Measurements from ENCODE around the gene FBXO27. TPM values are rescaled to one million over a fixed set of nuclear protein-coding genes. Genes with fewer than 3 reads are reported as not detected.

Gene FBXO27
- total and polyA plus RNA-seq, 2 experiments from 2014 or later, result 6.2 to 13.7 TPM

DNA sequence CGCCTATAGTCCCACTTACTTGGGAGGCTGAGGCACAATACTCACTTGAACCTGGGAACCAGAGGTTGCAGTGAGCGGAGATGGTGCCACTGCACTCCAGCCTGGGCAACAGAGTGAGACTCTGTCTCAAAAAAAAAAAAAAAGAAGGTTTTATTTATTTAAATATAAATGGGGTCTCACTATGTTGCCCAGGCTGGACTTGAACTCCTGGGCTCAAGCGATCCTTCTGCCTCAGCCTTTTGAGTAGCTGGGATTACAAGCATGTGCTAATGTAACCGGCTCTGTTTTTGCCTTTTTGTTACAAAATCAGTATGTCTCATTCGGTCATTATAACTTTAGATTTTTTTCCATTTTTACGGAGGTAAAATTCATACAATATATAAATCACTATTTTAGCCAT, 24.2 kb downstream of the FBXO27 start (continued):
- TF ChIP-seq JUNB (IDR thresholded peaks at IDR 0.05; ENCODE audit: unreplicated experiment) (no peak), NANOG (IDR thresholded peaks at IDR 0.05; ENCODE audit: borderline replicate concordance) (no peak), CREB1 (CRISPR knock-in tag; IDR thresholded peaks at IDR 0.05; ENCODE audit: low read depth) (no peak), REST (IDR thresholded peaks at IDR 0.05; ENCODE audit: unreplicated experiment) (no peak), EZH2phosphoT487 (IDR thresholded peaks at IDR 0.05; ENCODE audit: unreplicated experiment) (no peak), POLR2AphosphoS5 (IDR thresholded peaks at IDR 0.05; ENCODE audit: low read depth) (no peak)

DNA sequence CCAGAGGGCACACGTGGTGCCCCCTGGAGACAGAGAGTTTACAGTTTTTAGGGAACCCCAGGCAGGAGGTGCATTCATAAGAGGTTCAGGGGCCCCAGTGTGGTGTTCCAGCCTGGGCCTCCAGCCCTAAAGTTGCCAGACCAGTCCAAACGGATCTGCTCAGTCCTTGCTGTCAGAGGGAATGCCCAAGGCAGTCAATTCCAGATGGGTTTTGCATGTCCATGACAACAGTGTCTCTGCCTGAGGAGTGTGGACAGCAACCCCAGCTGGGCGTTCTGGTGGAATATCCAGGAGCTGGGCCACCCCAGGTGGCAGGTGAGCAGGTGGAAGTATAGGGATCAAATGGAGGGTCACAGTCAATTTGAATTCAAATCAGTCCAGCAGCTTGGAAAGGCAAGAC, 25.3 kb downstream of the FBXO27 start:
- no peak overlapping the region for H3K4me3 ChIP-seq
- DNase-seq (ENCODE audit: low spot score), result peak; percentile 13
- H3K27ac ChIP-seq (ENCODE audit: low read depth), result no peak overlapping the region
- Mint-ChIP-seq H3K9me3 (no peaks in the 10 kb centered on the region), H3K36me3 (ENCODE audit: low read depth) (no peaks in the 10 kb centered on the region), H3K4me1 (peaks cover 2% of the 10 kb centered on the region; the same call in 2 of the 3 replicates), H3K27ac (no peak overlapping the region), H3K27me3 (ENCODE audit: insufficient read depth, low read depth, poor library complexity) (no peaks in the 10 kb centered on the region), H3K4me3 (no peak overlapping the region)
- H4K20me1 ChIP-seq (replicated peaks; ENCODE audit: insufficient read depth), result no peaks in the 10 kb centered on the region
- no peaks in the 10 kb centered on the region for H3K4me1 ChIP-seq (ENCODE audit: insufficient read depth)
- no peaks in the 10 kb centered on the region for H3K79me2 ChIP-seq (replicated peaks; ENCODE audit: insufficient read depth)
- no peaks in the 10 kb centered on the region for H3K36me3 ChIP-seq (ENCODE audit: insufficient read depth)
- no peak overlapping the region for H2AFZ ChIP-seq
- ATAC-seq, result peak; percentile 43; the same call in 2 of the 3 replicates
- H3K27me3 ChIP-seq (ENCODE audit: insufficient read depth), result no peaks in the 10 kb centered on the region
- no peaks in the 10 kb centered on the region for H3F3A ChIP-seq (replicated peaks; ENCODE audit: low read depth)
- no peak overlapping the region for H3K4me2 ChIP-seq
- no peaks in the 10 kb centered on the region for H3K9me2 ChIP-seq (ENCODE audit: insufficient read depth)
- TF ChIP-seq POLR2AphosphoS5 (IDR thresholded peaks at IDR 0.05; ENCODE audit: low read depth), result no peak
- TF ChIP-seq, protein P1, sequence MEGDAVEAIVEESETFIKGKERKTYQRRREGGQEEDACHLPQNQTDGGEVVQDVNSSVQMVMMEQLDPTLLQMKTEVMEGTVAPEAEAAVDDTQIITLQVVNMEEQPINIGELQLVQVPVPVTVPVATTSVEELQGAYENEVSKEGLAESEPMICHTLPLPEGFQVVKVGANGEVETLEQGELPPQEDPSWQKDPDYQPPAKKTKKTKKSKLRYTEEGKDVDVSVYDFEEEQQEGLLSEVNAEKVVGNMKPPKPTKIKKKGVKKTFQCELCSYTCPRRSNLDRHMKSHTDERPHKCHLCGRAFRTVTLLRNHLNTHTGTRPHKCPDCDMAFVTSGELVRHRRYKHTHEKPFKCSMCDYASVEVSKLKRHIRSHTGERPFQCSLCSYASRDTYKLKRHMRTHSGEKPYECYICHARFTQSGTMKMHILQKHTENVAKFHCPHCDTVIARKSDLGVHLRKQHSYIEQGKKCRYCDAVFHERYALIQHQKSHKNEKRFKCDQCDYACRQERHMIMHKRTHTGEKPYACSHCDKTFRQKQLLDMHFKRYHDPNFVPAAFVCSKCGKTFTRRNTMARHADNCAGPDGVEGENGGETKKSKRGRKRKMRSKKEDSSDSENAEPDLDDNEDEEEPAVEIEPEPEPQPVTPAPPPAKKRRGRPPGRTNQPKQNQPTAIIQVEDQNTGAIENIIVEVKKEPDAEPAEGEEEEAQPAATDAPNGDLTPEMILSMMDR (conservative IDR thresholded peaks at IDR 0.05; ENCODE audit: low read depth in 2 of 2), result no peak
- TF ChIP-seq JUNB (IDR thresholded peaks at IDR 0.05; ENCODE audit: unreplicated experiment), result no peak
- TF ChIP-seq, protein P2, sequence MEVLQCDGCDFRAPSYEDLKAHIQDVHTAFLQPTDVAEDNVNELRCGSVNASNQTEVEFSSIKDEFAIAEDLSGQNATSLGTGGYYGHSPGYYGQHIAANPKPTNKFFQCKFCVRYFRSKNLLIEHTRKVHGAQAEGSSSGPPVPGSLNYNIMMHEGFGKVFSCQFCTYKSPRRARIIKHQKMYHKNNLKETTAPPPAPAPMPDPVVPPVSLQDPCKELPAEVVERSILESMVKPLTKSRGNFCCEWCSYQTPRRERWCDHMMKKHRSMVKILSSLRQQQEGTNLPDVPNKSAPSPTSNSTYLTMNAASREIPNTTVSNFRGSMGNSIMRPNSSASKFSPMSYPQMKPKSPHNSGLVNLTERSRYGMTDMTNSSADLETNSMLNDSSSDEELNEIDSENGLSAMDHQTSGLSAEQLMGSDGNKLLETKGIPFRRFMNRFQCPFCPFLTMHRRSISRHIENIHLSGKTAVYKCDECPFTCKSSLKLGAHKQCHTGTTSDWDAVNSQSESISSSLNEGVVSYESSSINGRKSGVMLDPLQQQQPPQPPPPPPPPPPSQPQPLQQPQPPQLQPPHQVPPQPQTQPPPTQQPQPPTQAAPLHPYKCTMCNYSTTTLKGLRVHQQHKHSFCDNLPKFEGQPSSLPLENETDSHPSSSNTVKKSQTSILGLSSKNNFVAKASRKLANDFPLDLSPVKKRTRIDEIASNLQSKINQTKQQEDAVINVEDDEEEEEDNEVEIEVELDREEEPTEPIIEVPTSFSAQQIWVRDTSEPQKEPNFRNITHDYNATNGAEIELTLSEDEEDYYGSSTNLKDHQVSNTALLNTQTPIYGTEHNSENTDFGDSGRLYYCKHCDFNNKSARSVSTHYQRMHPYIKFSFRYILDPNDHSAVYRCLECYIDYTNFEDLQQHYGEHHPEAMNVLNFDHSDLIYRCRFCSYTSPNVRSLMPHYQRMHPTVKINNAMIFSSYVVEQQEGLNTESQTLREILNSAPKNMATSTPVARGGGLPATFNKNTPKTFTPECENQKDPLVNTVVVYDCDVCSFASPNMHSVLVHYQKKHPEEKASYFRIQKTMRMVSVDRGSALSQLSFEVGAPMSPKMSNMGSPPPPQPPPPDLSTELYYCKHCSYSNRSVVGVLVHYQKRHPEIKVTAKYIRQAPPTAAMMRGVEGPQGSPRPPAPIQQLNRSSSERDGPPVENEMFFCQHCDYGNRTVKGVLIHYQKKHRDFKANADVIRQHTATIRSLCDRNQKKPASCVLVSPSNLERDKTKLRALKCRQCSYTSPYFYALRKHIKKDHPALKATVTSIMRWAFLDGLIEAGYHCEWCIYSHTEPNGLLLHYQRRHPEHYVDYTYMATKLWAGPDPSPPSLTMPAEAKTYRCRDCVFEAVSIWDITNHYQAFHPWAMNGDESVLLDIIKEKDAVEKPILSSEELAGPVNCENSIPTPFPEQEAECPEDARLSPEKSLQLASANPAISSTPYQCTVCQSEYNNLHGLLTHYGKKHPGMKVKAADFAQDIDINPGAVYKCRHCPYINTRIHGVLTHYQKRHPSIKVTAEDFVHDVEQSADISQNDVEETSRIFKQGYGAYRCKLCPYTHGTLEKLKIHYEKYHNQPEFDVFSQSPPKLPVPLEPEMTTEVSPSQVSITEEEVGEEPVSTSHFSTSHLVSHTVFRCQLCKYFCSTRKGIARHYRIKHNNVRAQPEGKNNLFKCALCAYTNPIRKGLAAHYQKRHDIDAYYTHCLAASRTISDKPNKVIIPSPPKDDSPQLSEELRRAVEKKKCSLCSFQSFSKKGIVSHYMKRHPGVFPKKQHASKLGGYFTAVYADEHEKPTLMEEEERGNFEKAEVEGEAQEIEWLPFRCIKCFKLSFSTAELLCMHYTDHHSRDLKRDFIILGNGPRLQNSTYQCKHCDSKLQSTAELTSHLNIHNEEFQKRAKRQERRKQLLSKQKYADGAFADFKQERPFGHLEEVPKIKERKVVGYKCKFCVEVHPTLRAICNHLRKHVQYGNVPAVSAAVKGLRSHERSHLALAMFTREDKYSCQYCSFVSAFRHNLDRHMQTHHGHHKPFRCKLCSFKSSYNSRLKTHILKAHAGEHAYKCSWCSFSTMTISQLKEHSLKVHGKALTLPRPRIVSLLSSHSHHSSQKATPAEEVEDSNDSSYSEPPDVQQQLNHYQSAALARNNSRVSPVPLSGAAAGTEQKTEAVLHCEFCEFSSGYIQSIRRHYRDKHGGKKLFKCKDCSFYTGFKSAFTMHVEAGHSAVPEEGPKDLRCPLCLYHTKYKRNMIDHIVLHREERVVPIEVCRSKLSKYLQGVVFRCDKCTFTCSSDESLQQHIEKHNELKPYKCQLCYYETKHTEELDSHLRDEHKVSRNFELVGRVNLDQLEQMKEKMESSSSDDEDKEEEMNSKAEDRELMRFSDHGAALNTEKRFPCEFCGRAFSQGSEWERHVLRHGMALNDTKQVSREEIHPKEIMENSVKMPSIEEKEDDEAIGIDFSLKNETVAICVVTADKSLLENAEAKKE (CRISPR knock-in tag; IDR thresholded peaks at IDR 0.05), result no peak
- no peak for TF ChIP-seq STAT1 (IDR thresholded peaks at IDR 0.05; ENCODE audit: unreplicated experiment)
- no peak for TF ChIP-seq ZNF331 (CRISPR knock-in tag; IDR thresholded peaks at IDR 0.05; ENCODE audit: low read depth)
- no peak for TF ChIP-seq CREB1 (CRISPR knock-in tag; IDR thresholded peaks at IDR 0.05; ENCODE audit: low read depth)
- TF ChIP-seq EZH2 (IDR thresholded peaks at IDR 0.05; ENCODE audit: low read depth, unreplicated experiment), result no peak
- no peak for TF ChIP-seq NANOG (IDR thresholded peaks at IDR 0.05; ENCODE audit: borderline replicate concordance)
- no peak for TF ChIP-seq EZH2phosphoT487 (IDR thresholded peaks at IDR 0.05; ENCODE audit: unreplicated experiment)

Data from GM23338 (cell line).